ENCODE data around the gene RNF157. TPM values are rescaled to one million over a fixed set of nuclear protein-coding genes. Genes with fewer than 3 reads are reported as not detected.
"Not testable (repeated sequence)": the region's sequence is repeated elsewhere in the genome, so short reads cannot be mapped to it uniquely, and the experiment has no call there.

The RNF157 gene
- total RNA-seq, 1 donor from 2014 or later, result 54.0 TPM

DNA sequence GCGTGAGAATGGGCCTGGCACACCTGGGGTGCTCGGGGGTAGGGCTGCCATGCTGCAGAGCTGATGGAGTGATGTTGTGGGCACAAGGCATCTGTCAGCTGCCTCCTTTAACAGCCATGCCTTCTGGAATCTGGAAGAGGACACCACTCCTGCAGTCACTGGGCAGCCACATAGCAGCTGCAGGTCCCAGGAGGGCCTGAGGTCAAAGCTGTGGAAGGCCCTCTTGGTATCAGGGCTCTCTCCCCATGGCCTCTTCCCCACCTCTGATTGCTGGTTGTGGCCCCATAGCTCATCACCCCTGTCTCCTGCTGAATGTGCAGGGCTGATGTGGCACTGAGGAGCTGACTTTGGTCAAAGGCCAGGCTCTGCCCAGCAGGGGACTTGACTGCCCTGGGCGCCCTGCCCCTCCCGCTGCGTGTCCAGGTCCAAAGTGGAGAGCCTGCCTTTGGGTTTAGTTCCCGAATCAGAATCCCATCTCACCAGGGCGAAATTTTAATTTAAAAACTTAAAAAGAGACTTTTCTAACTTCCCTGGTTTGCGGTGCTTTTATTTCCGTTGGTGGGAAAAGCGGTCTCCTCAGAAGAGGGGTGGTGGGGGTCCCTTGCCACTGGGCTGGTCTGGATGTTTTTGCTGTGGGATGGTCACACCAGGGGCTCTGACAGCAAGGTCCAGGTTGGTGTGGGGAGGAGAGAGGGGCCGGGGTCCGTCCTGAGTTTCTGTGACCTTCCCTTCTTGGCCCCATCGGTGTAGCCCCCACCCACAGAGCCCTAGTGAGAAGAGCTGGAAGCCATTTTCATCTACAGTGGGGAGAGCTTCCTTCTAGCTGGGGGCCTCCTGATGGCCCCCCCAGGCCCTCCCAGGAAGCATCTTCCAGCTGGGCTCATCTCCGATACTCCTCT, 30.7 kb upstream of the RNF157 start:
- TF ChIP-seq, protein P1, sequence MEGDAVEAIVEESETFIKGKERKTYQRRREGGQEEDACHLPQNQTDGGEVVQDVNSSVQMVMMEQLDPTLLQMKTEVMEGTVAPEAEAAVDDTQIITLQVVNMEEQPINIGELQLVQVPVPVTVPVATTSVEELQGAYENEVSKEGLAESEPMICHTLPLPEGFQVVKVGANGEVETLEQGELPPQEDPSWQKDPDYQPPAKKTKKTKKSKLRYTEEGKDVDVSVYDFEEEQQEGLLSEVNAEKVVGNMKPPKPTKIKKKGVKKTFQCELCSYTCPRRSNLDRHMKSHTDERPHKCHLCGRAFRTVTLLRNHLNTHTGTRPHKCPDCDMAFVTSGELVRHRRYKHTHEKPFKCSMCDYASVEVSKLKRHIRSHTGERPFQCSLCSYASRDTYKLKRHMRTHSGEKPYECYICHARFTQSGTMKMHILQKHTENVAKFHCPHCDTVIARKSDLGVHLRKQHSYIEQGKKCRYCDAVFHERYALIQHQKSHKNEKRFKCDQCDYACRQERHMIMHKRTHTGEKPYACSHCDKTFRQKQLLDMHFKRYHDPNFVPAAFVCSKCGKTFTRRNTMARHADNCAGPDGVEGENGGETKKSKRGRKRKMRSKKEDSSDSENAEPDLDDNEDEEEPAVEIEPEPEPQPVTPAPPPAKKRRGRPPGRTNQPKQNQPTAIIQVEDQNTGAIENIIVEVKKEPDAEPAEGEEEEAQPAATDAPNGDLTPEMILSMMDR (conservative IDR thresholded peaks at IDR 0.05), result no peak
- Mint-ChIP-seq H3K4me1 (peaks cover 28% of the 10 kb centered on the region), H3K27ac (ENCODE audit: unreplicated experiment) (peak overlapping the region; percentile 27), H3K36me3 (ENCODE audit: low read depth) (no peaks in the 10 kb centered on the region), H3K4me3 (peak overlapping the region; percentile 12), H3K9me3 (no peaks in the 10 kb centered on the region), H3K27me3 (ENCODE audit: low read depth) (no peaks in the 10 kb centered on the region)
- DNase-seq (ENCODE audit: low read depth, low spot score), result no peak

DNA sequence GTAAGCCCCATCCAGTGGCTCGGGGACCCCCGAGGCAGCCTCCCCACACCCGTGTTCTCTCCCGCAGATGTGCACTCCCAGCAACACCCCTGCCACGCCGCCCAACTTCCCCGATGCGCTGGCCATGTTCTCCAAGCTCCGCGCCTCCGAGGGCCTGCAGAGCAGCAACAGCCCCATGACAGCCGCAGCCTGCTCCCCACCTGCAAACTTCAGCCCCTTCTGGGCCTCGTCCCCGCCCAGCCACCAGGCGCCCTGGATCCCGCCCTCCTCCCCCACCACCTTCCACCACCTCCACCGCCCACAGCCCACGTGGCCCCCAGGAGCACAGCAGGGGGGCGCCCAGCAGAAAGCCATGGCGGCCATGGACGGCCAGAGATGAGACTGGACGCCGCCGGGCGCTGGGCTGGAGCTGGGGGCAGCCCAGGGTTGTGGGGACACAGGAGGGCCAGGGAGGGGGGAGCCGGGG, 29.9 kb upstream of the RNF157 start:
- Mint-ChIP-seq H3K4me1 (peaks cover 28% of the 10 kb centered on the region), H3K27me3 (ENCODE audit: low read depth) (no peaks in the 10 kb centered on the region), H3K9me3 (no peaks in the 10 kb centered on the region), H3K4me3 (peak overlapping the region; percentile 87), H3K36me3 (ENCODE audit: low read depth) (no peaks in the 10 kb centered on the region), H3K27ac (ENCODE audit: unreplicated experiment) (no peak overlapping the region)
- no peak for DNase-seq (ENCODE audit: low read depth, low spot score)
- TF ChIP-seq, protein P1 (conservative IDR thresholded peaks at IDR 0.05), result no peak

DNA sequence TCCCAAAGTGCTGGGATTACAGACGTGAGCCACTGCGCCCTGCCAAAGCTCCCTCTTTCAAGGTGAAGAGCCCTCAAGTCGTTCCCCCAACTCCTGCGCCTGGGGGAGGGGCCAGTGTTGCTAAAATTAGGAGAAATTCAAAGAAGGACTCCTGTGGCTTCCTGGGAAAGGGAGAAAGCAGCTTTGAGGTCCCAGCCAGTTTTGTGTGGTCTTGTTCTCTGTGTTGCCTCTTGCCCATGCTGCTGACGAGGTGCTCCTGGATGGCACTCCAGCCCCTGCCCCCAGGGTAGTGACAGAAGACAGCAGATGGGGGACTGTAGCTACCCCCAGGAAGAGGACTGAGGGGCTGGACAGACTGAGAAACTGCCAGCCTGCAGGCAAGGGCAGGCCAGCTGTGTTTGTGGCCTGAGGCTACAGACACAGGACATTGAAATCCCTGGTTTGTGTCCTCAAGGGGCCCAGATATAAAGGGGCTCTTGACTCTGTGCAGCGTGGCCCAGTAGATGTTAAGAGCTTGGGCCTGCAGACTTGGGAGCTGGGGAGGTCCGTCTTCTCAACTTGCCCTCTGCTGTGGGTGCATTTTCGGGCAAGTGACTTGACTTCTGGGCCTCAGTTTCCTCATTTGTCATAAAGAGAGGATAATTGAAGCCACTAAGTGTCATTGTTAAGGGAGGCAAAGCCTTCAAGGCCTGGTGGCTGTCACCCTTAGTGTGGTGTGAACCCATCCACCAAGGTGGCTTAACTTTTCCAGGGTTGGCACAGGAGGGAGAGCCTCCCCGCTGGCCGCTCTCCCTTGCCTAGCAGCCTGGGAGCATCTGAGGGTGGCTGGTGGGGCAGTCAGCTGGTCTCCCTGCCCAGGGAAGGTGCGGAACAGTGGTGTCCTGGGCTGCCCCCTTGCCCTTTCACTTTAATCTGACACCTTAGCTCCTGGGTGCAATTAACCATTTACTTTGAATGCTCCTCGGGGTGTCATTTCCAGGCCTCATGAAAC, 29.0 kb upstream of the RNF157 start:
- no peak for DNase-seq (ENCODE audit: low read depth, low spot score)

DNA sequence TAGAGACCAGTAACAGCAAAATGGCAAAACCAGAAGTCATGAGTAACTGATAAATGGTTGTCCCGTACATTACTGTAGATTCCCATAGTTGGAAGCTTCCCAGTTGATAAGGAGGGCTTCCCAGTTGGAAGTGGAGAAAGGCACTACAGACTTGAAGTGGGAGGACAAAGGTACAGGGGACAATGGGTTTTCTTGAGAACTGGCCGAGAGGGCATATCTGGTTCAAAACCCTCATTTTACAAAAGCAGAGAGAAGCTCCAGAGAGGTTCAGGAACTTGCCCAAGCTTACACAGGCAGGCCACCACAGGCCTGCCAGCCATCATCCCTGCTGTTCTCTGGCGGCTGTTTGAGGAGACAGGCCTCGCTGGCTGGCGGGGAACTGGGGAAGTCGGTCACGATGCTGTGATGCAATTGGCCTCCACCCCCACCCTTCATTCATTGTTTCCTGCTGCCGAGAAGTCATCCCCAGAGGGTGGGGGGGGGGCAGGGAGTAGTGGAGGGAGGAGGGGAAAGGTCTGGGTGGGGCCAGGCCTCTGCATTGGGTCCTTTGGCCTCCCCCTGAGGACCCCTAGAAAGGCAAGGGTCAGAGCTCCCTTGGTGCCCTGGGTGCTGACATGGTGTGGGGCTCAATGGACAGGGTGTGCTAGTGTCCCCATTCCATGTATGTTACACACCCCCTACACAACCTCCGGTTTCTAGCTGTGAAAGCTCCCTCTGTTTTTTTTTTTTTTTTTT, 27.9 kb upstream of the RNF157 start:
- TF ChIP-seq, protein P1 (conservative IDR thresholded peaks at IDR 0.05), result no peak
- Mint-ChIP-seq H3K36me3 (ENCODE audit: low read depth) (no peaks in the 10 kb centered on the region), H3K4me1 (peaks cover 37% of the 10 kb centered on the region), H3K27me3 (ENCODE audit: low read depth) (no peaks in the 10 kb centered on the region), H3K9me3 (no peaks in the 10 kb centered on the region), H3K4me3 (peak overlapping the region; percentile 87), H3K27ac (ENCODE audit: unreplicated experiment) (peak overlapping the region; percentile 86)
- DNase-seq (ENCODE audit: low read depth, low spot score), result no peak

More for the DNA sequence above, 29.0 kb upstream of the RNF157 start:
- Mint-ChIP-seq H3K9me3 (no peaks in the 10 kb centered on the region), H3K36me3 (ENCODE audit: low read depth) (no peaks in the 10 kb centered on the region), H3K27ac (ENCODE audit: unreplicated experiment) (peak overlapping the region; percentile 12), H3K4me3 (peak overlapping the region; percentile 87), H3K4me1 (peaks cover 30% of the 10 kb centered on the region), H3K27me3 (ENCODE audit: low read depth) (no peaks in the 10 kb centered on the region)
- TF ChIP-seq, protein P1 (conservative IDR thresholded peaks at IDR 0.05), result no peak

DNA sequence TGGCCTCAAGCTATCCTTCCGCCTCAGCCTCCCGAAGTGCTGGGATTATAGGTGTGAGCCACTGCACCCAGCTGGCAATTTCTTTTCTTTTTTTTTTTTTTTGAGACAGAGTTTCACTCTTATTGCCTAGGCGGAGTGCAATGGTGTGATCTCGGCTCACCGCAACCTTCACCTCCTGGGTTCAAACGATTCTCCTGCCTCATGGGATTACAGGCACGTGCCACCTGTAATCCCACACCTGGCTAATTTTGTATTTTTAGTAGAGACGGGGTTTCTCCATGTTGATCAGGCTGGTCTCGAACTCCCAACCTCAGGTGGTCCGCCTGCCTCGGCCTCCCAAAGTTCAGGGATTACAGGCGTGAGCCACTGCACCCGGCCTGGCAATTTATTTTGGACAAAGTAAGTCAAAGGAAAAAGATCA, 27.3 kb upstream of the RNF157 start:
- H3K27ac Mint-ChIP-seq (ENCODE audit: unreplicated experiment), result peak overlapping the region; percentile 62
- not testable (repeated sequence) for H3K9me3 Mint-ChIP-seq; H3K27me3 Mint-ChIP-seq (ENCODE audit: low read depth); DNase-seq (ENCODE audit: low read depth, low spot score); H3K36me3 Mint-ChIP-seq (ENCODE audit: low read depth)
- peak overlapping the region; percentile 87 for H3K4me3 Mint-ChIP-seq
- peaks cover 43% of the 10 kb centered on the region for H3K4me1 Mint-ChIP-seq
